PC-9 (cell line): ENCODE measurements around the gene METTL6. TPM values are rescaled to one million over a fixed set of nuclear protein-coding genes. Genes with fewer than 3 reads are reported as not detected.

ENCODE experiments used
- BruUV-seq: library from RNA; stranded (reverse); fragments of 400-500 nt; replicated peaks from 2 replicates; lab custom pipeline; 2021; lab: Mats Ljungman, UMichigan
- CTCF ChIA-PET: fragments of 300-600 bp; sonication (Branson Sonifier 250); formaldehyde crosslinking; loops from one replicate; lab custom pipeline; 2022; ENCODE audit warnings: antibody characterized with exemption; lab: Charles Lee
- POLR2A ChIA-PET: fragments of 300-600 bp; sonication (Branson Sonifier 250); formaldehyde crosslinking; loops from one replicate; lab custom pipeline; 2022; ENCODE audit warnings: antibody characterized with exemption; ENCODE audit not compliant: unreplicated experiment; lab: Charles Lee
- DNase-seq, 2 experiments: peaks; one replicate each; pipeline versions ENCODE4 v3.0.0 to v3.0.0-alpha.2; 2015 to 2022; ENCODE audit warnings: mixed read lengths in 1 of 2
- H2AFZ ChIP-seq: fragments of 200-600 bp; sonication (generic); 2 replicates; pipeline ENCODE4 v1.8.1; 2017; ENCODE audit warnings: antibody characterized with exemption
- H3F3A ChIP-seq: fragments of 200-600 bp; sonication (generic); 2 replicates; pipeline ENCODE4 v1.8.1; 2017; ENCODE audit warnings: antibody characterized with exemption, mild to moderate bottlenecking, low read depth; ENCODE audit not compliant: insufficient read depth
- H3K27ac ChIP-seq: fragments of 200-600 bp; sonication (generic); 2 replicates; pipeline ENCODE4 v1.6.1; 2016; ENCODE audit warnings: mixed run types
- H3K27me3 ChIP-seq: fragments of 200-600 bp; sonication (generic); 2 replicates; pipeline ENCODE4 v1.6.1; 2016; ENCODE audit warnings: low read depth, mixed run types; ENCODE audit not compliant: insufficient read depth
- H3K36me3 ChIP-seq: fragments of 200-600 bp; sonication (generic); 2 replicates; pipeline ENCODE4 v1.6.1; 2016; ENCODE audit warnings: low read depth, mixed run types
- H3K4me1 ChIP-seq: fragments of 200-600 bp; sonication (generic); replicated peaks from 2 replicates; pipeline ENCODE4 v1.6.1; 2016; ENCODE audit warnings: mixed run types; ENCODE audit not compliant: insufficient read depth
- H3K4me2 ChIP-seq: fragments of 200-600 bp; sonication (generic); 2 replicates; pipeline ENCODE4 v1.6.1; 2017; ENCODE audit warnings: mixed run types
- H3K4me3 ChIP-seq: fragments of 200-600 bp; sonication (generic); 2 replicates; pipeline ENCODE4 v1.6.1; 2016; ENCODE audit warnings: mixed run types
- H3K79me2 ChIP-seq: fragments of 200-600 bp; sonication (generic); 2 replicates; pipeline ENCODE4 v1.6.1; 2017; ENCODE audit warnings: low read depth, mixed run types
- H3K9me2 ChIP-seq: fragments of 200-600 bp; sonication (generic); 2 replicates; pipeline ENCODE4 v1.8.1; 2017; ENCODE audit warnings: mild to moderate bottlenecking; ENCODE audit not compliant: insufficient read depth
- H3K9me3 ChIP-seq: fragments of 200-600 bp; sonication (generic); 2 replicates; pipeline ENCODE4 v1.8.1; 2016; ENCODE audit warnings: low read depth; ENCODE audit not compliant: insufficient read depth
- H4K20me1 ChIP-seq: fragments of 200-600 bp; sonication (generic); 2 replicates; pipeline ENCODE4 v1.8.1; 2017; ENCODE audit not compliant: insufficient read depth
- EZH2 ChIP-seq: fragments of 200-600 bp; sonication (generic); IDR thresholded peaks from 2 replicates; pipeline ENCODE4 v1.8.0; 2017; ENCODE audit warnings: antibody characterized with exemption, low read depth
- intact Hi-C: fragments of 100-400 bp; cut with micrococcal nuclease; formaldehyde crosslinking; loops from one replicate; pipeline ENCODE4 v1.10.0; 2022; ENCODE audit not compliant: unreplicated experiment
- total RNA-seq: library from RNA; stranded (reverse); gene quantifications from 2 replicates; pipeline ENCODE4 v1.2.3, GENCODE V29; 2021
- TF ChIP-seq, protein P1 (sequence below): fragments of 200-600 bp; sonication (generic); conservative IDR thresholded peaks from 2 replicates; pipeline ENCODE4 v1.6.1; 2017; ENCODE audit warnings: mixed run types, antibody characterized with exemption, mild to moderate bottlenecking, moderate library complexity

METTL6 gene
- total RNA-seq, 1 experiment from 2014 or later = 17.2 TPM

- CTCF ChIA-PET = no interaction called here
Measured at GRCh38 chr3:15434756-15435155, 7.4 kb upstream of the METTL6 start.

DNA sequence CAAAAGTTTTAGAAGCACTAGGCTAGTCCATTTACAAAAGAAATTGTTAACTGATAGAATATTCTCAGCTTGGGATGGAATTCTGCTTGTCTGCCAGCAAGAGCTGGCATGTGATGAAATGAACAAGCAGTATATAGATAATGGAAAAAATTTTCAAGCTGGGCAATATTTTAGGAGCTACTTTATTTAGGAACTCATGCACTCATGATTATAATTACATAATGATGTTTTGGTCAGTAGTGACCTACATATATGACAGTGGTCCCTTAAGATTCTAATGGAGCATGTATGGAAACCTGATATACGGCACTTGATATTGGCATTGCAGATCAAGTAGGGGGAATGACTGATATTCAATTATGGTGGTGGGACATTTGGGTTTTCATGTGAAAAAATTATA lies 6.2 kb upstream of the METTL6 start:
- peaks cover 39% of the 10 kb centered on the region; the same call in 1 of the 2 replicates for H3K36me3 ChIP-seq
- POLR2A ChIA-PET = interaction anchor here (0.7 kb wide), 1 partner anchor 591 kb away, joined by 5 read pairs; no protein-coding TSS in a partner anchor

More at GRCh38 chr3:15434756-15435155, 7.4 kb upstream of the METTL6 start:
- TF ChIP-seq, protein P1, sequence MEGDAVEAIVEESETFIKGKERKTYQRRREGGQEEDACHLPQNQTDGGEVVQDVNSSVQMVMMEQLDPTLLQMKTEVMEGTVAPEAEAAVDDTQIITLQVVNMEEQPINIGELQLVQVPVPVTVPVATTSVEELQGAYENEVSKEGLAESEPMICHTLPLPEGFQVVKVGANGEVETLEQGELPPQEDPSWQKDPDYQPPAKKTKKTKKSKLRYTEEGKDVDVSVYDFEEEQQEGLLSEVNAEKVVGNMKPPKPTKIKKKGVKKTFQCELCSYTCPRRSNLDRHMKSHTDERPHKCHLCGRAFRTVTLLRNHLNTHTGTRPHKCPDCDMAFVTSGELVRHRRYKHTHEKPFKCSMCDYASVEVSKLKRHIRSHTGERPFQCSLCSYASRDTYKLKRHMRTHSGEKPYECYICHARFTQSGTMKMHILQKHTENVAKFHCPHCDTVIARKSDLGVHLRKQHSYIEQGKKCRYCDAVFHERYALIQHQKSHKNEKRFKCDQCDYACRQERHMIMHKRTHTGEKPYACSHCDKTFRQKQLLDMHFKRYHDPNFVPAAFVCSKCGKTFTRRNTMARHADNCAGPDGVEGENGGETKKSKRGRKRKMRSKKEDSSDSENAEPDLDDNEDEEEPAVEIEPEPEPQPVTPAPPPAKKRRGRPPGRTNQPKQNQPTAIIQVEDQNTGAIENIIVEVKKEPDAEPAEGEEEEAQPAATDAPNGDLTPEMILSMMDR = no peak
- TF ChIP-seq EZH2 = no peak
- Histone ChIP-seq H3K4me2 (no peak overlapping the region), H4K20me1 (peaks cover 24% of the 10 kb centered on the region), H3K79me2 (peaks cover 22% of the 10 kb centered on the region), H3K27me3 (no peaks in the 10 kb centered on the region), H2AFZ (no peak overlapping the region), H3K9me2 (no peaks in the 10 kb centered on the region), H3K4me3 (no peak overlapping the region), H3K27ac (no peak overlapping the region), H3K9me3 (no peaks in the 10 kb centered on the region), H3K4me1 (no peaks in the 10 kb centered on the region), H3K36me3 (peaks cover 49% of the 10 kb centered on the region), H3F3A (0 out of 2 replicates have a peak, but pooled peaks cover under 1% of the 10 kb centered on the region)
- DNase-seq = no peak
- BruUV-seq = no TSS peak
- intact Hi-C loops = no loop called here
- POLR2A ChIA-PET = no interaction called here

DNA sequence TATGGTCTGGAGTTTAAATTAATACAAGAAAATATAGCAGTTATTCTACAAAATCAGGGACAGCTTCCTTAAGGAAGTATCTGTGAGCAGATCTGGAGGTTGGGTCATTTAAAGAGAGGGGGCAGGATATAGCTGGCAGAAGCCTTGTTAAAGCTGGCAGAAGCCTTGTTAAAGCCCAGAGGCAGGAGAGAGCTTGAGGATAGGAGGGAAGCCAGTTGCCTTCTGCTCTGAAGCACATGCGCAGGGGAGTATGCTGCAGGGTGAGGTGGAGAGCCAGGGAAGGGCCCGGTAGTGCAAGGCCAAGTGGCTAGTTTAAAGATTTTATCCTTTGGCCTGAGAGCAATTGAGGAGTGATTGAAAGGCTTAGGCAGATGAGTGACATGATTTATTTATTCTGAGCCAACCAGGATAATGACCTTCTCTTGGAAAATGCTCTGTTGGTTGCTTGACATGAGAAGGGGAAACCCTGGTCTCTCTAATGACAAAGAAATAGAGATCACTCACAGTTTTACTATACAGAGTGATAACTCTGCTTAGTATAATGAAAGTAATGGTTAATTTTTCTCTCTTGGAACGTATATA lies 4.0 kb upstream of the METTL6 start:
- peaks cover 32% of the 10 kb centered on the region for H4K20me1 ChIP-seq
- H3K79me2 ChIP-seq = peaks cover 56% of the 10 kb centered on the region

More for the DNA sequence above, 6.2 kb upstream of the METTL6 start:
- no peak overlapping the region for H3K4me2 ChIP-seq
- peaks cover 11% of the 10 kb centered on the region for H3K4me1 ChIP-seq
- no peaks in the 10 kb centered on the region for H3K9me2 ChIP-seq
- H2AFZ ChIP-seq = no peak overlapping the region
- peaks cover 32% of the 10 kb centered on the region for H4K20me1 ChIP-seq
- H3K4me3 ChIP-seq = no peak overlapping the region
- CTCF ChIA-PET = interaction anchor here (0.5 kb wide), 1 partner anchor 395 kb away, joined by 6 read pairs; no protein-coding TSS in a partner anchor
- no peak overlapping the region for H3K27ac ChIP-seq
- DNase-seq = no peak
- intact Hi-C loops = no loop called here
- H3F3A ChIP-seq = no peaks in the 10 kb centered on the region
- no peaks in the 10 kb centered on the region for H3K9me3 ChIP-seq
- no TSS peak for BruUV-seq
- no peaks in the 10 kb centered on the region for H3K27me3 ChIP-seq
- peaks cover 34% of the 10 kb centered on the region for H3K79me2 ChIP-seq
- TF ChIP-seq, protein P1 = no peak
- TF ChIP-seq EZH2 = no peak

More for the DNA sequence above, 4.0 kb upstream of the METTL6 start:
- intact Hi-C loops = no loop called here
- TF ChIP-seq, protein P1 = no peak
- no peak for TF ChIP-seq EZH2
- POLR2A ChIA-PET = no interaction called here
- H3K9me2 ChIP-seq = no peaks in the 10 kb centered on the region
- no peaks in the 10 kb centered on the region for H3K27me3 ChIP-seq
- no peaks in the 10 kb centered on the region for H3F3A ChIP-seq
- no TSS peak for BruUV-seq
- no peak for DNase-seq
- CTCF ChIA-PET = no interaction called here
- peaks cover 28% of the 10 kb centered on the region; the same call in 1 of the 2 replicates for H3K36me3 ChIP-seq
- H3K9me3 ChIP-seq = no peaks in the 10 kb centered on the region
- no peak overlapping the region for H3K27ac ChIP-seq
- peaks cover 15% of the 10 kb centered on the region for H3K4me1 ChIP-seq
- no peak overlapping the region for H2AFZ ChIP-seq
- no peak overlapping the region for H3K4me3 ChIP-seq
- H3K4me2 ChIP-seq = no peak overlapping the region
